Right forelimb (tissue), 1 donor: Measurements from ENCODE around the gene ENDOD1.
A peak's percentile ranks its signal among the peaks of the same experiment; 100 is the strongest.
"Not testable (repeated sequence)": the region's sequence is repeated elsewhere in the genome, so short reads cannot be mapped to it uniquely, and the experiment has no call there.

Source experiments
- DNase-seq: peaks from one replicate; pipeline ENCODE4 v3.0.0-alpha.2; 2018

ENDOD1 gene

GRCh38 chr11:95089620-95090542 lies at the start of gene ENDOD1:
Gene ENDOD1 (plus strand): TSS chr11:95089846. CDS start chr11:95089928, 82 bp downstream.
- DNase-seq = peak; percentile 91

GRCh38 chr11:95042239-95042638 lies 47.4 kb upstream of the ENDOD1 start:
- DNase-seq = no peak

- DNase-seq = no peak
Measured at GRCh38 chr11:95042906-95043305, 46.7 kb upstream of the ENDOD1 start.

DNA sequence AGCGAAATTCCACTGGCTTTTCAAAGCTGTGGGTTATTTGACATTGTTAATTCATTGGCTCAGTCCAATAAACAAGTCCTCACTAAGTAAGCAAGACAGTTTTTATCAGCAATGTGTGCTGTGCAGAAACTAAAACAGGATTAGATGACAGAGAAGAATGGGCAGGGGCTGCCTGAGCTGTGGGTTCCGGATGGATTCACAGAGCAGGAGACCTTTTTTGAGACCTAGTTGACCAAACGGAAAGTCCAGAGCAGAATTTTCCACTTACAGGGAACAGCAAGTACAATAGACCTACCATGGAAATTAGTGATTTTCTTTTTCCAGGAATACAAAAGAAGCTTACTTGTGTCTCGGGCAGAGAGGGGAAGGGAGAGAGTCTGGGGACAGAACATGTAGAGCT lies 45.6 kb upstream of the ENDOD1 start:
- no peak for DNase-seq

GRCh38 chr11:95045812-95046211 lies 43.8 kb upstream of the ENDOD1 start:
- DNase-seq = no peak

GRCh38 chr11:95049122-95049521 lies 40.5 kb upstream of the ENDOD1 start, which contains the start of gene KDM4F:
Gene KDM4F (plus strand): TSS chr11:95049422.
- not testable (repeated sequence) for DNase-seq

GRCh38 chr11:95050595-95051202 lies 38.9 kb upstream of the ENDOD1 start:
- no peak for DNase-seq

- no peak for DNase-seq
Measured at GRCh38 chr11:95054356-95054755, 35.3 kb upstream of the ENDOD1 start.

DNA sequence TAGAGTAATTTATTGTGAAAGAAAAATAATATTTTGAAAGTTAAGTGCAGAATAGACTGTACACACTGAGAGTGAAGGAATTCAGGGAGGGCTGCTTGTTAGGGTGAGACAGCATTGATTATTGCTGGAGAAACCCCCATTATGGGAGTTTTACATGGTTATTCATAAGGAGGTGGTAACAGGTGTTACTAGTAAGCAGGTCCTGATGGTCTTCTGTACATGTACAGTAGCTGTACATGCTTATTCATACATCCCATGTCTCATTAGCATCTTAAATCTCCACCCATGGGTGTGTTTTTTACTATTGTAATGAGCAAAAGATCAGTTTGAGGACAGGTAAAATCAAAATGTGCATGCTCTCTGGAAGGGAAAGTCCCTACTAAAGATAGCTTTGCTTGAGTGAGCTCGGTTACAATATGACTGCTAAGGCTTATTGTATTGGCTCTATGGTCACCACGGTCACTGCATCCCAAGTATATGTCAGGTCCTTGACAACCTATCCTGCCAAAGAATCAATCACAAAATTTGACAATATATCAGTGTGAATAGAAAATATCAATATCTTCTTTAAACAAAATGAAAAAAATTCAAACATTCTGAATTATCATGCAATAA lies 34.3 kb upstream of the ENDOD1 start:
- no peak for DNase-seq

DNA sequence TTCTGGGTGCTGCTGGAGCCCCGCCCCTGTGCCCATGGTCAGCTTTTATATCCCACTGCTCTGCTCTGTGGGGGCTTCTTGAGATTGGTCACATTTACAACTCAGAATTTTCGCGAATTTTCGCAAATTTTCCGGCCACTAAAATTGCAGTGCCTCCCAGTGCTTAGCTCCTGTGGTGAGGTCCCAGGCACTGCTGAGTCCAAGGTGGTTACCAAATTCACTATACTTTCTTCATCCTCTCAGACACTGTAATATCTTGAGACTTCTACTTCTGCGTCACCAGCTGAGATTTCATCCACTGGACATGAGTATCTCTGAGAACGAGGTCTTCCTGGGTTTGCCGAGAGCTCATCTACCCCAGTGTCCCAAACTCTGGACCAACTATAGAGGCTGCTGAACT lies 31.7 kb upstream of the ENDOD1 start:
- DNase-seq = no peak

DNA sequence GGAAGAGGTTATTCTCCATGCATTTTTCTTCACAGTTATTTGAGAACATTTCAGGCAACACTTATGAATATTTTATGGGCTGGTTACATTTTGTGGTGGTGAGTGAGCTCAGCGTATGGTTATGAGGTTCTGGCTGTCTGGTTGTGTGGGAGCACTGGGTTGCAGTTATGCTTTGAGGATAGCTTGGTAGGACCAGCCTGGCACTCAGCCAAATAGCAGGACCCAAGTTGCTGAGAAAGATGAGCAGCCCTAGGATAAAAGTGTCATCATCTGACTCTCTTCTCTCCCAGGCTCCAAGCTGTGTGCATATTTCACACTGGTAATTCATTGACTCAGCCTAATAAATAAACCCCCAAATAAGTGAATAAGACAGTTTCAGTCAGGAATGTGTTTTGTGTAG lies 31.0 kb upstream of the ENDOD1 start:
- no peak for DNase-seq

GRCh38 chr11:95059046-95059445 lies 30.6 kb upstream of the ENDOD1 start:
- DNase-seq = no peak

GRCh38 chr11:95065336-95065735 lies 24.3 kb upstream of the ENDOD1 start:
- DNase-seq = no peak

- DNase-seq = no peak
Measured at GRCh38 chr11:95066716-95067038, 23.0 kb upstream of the ENDOD1 start, which contains the start of gene SRSF8. Gene SRSF8 (plus strand): TSS chr11:95066919. CDS start chr11:95067227, 308 bp downstream.

- DNase-seq = peak; percentile 92
Measured at GRCh38 chr11:95067039-95067840, 22.4 kb upstream of the ENDOD1 start.

- DNase-seq = no peak
Measured at GRCh38 chr11:95067841-95068219, 21.8 kb upstream of the ENDOD1 start.

DNA sequence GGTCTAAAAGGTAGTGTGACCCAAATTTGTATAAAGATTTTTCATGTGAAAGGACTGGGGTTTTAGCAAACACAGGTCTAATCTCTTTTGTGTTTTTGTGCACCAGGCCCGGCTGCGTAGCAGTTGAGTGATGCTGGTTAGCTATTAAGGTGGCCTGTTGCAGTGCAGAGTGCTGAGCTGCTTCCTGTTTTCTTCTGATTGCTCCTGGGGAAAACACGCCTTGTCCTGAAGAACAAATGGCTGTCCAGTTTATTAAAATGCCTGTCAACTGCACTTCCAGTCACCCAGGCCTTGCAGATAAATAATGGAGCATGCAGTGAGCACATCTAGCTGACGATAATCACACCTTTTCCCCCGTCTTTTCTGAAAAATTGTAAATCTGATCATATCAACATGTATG lies 21.1 kb upstream of the ENDOD1 start:
- peak; percentile 72 for DNase-seq

GRCh38 chr11:95070471-95070870 lies 19.2 kb upstream of the ENDOD1 start:
- no peak for DNase-seq

- DNase-seq = no peak
Measured at GRCh38 chr11:95072948-95073347, 16.7 kb upstream of the ENDOD1 start.

- no peak for DNase-seq
Measured at GRCh38 chr11:95074792-95075563, 14.7 kb upstream of the ENDOD1 start.

DNA sequence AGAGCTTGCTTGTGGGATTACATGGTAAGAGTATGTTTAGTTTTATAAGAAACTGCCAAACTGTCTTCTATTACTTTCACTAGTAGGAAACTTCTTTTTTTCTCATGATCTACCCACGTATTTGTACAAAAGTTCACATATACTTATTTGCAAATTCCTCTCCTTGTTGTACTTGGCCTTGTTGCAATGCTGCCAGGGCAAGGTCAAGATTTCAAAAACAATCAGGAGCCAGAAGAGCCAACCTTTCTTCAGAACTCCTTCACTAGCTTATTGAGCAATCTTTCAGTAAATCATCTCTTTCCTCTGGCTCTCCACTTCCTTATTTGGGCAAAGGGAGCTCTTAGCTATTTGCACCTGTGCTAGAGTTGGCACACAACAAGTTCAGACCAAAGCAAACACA lies 13.2 kb upstream of the ENDOD1 start:
- DNase-seq = no peak

DNA sequence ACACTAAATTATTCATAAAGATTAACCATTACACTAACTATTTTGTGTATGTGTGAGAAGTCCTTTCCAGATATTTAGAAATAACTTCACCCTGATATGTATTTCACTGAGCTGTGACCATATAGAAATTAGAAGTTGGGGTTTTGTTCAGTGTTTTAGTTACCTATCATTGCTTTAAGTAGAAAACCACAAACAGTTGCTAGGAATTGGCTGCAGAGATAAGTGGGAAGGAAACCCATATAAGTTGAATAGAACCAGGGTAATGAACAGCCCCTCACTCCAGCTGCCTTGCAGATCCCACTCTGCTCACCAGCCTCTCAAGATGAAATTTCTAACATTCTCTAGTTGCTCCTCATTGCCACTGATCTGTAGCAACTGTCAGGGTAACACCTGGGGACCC lies 12.7 kb upstream of the ENDOD1 start:
- no peak for DNase-seq
